GM12874 (cell line): ENCODE results near the gene GABBR1.

Experiments
- TF ChIP-seq, protein P1 (sequence below): IDR thresholded peaks from 2 replicates; pipeline ENCODE4 v1.5.1; 2011; ENCODE audit warnings: low read depth, mild to moderate bottlenecking, control low read depth, low read length, moderate library complexity; ENCODE audit not compliant: insufficient read depth

The GABBR1 gene

DNA sequence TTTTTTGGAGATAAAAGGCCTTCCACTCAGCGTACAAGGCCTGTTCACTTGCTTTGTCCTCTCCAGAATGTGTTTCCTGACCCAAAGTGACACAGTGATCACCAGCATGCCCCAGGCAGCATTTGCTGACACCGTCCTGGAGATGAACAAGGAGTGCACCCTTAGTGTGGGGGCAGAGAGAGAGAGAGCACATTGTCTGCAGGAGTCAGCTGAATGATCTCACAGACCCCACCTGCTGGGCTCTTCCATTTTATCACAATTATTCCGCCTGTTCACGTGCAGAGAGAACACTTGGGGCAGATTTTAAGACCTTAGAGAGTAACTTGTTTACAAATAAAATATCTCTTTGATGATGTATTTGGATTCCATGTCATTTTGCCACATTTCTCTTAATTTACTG is 122.8 kb downstream of the GABBR1 start:
- TF ChIP-seq, protein P1, sequence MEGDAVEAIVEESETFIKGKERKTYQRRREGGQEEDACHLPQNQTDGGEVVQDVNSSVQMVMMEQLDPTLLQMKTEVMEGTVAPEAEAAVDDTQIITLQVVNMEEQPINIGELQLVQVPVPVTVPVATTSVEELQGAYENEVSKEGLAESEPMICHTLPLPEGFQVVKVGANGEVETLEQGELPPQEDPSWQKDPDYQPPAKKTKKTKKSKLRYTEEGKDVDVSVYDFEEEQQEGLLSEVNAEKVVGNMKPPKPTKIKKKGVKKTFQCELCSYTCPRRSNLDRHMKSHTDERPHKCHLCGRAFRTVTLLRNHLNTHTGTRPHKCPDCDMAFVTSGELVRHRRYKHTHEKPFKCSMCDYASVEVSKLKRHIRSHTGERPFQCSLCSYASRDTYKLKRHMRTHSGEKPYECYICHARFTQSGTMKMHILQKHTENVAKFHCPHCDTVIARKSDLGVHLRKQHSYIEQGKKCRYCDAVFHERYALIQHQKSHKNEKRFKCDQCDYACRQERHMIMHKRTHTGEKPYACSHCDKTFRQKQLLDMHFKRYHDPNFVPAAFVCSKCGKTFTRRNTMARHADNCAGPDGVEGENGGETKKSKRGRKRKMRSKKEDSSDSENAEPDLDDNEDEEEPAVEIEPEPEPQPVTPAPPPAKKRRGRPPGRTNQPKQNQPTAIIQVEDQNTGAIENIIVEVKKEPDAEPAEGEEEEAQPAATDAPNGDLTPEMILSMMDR, result no peak
